Upper lobe of left lung (tissue), 4 donors: Measurements from ENCODE around the gene C19orf25.
A peak's percentile ranks its signal among the peaks of the same experiment; 100 is the strongest.

Experiments
- CTCF ChIP-seq, 6 experiments: fragments of 450-650 bp in 4 of 6; fragments of 200-600 bp in 2 of 6; sonication (generic) in 2 of 6; IDR thresholded peaks; one replicate each; pipeline ENCODE4 v1.5.1; 2016 to 2019; ENCODE audit warnings: antibody characterized with exemption in 6 of 6
- EP300 ChIP-seq, 4 donors: sonication (generic); formaldehyde crosslinking; IDR thresholded peaks; one replicate each; pipeline ENCODE4 v1.5.1; 2017; ENCODE audit warnings: antibody characterized with exemption in 4 of 4, control low read depth in 2 of 4
- POLR2A ChIP-seq, 4 donors: fragments of 450-650 bp; IDR thresholded peaks; one replicate each; pipeline ENCODE4 v1.5.1; 2016 to 2017; ENCODE audit warnings: antibody characterized with exemption in 4 of 4, mild to moderate bottlenecking in 2 of 4
- POLR2AphosphoS5 ChIP-seq, 2 donors: sonication (generic); formaldehyde crosslinking; IDR thresholded peaks; one replicate each; pipeline ENCODE4 v1.5.1; 2017; ENCODE audit warnings: antibody characterized with exemption in 2 of 2

GRCh38 chr19:1491114-1491848 lies 12.3 kb upstream of the C19orf25 start, which contains the start of gene REEP6:
- no peak for TF ChIP-seq POLR2AphosphoS5 (IDR thresholded peaks at IDR 0.05)
- TF ChIP-seq CTCF (IDR thresholded peaks at IDR 0.05): peak in 1 of 6 experiments; percentile 27
- no peak for TF ChIP-seq EP300 (IDR thresholded peaks at IDR 0.05)
- peak in 1 of 4 donors; percentile 54 for TF ChIP-seq POLR2A (IDR thresholded peaks at IDR 0.05)
